Inflammatory macrophage treated with lipopolysaccharide for 1 hour (primary cell): ENCODE results near the gene IL23R.

ENCODE experiments used
- DNase-seq, 2 donors: peaks; one replicate each; pipeline ENCODE4 v3.0.0-alpha.2; 2020 to 2022

IL23R gene

GRCh38 chr1:67256291-67257172 is 90.3 kb downstream of the IL23R start:
- no peak for DNase-seq

- no peak for DNase-seq
Measured at GRCh38 chr1:67257173-67257535, 90.9 kb downstream of the IL23R start.

- no peak for DNase-seq
Measured at GRCh38 chr1:67261680-67262079, 95.4 kb downstream of the IL23R start.

- no peak for DNase-seq
Measured at GRCh38 chr1:67262735-67263134, 96.5 kb downstream of the IL23R start.

GRCh38 chr1:67264152-67264551 is 97.9 kb downstream of the IL23R start:
- no peak for DNase-seq

GRCh38 chr1:67264899-67265298 is 98.6 kb downstream of the IL23R start:
- DNase-seq = no peak

- no peak for DNase-seq
Measured at GRCh38 chr1:67269061-67269460, 102.8 kb downstream of the IL23R start.

- no peak for DNase-seq
Measured at GRCh38 chr1:67270541-67270940, 104.3 kb downstream of the IL23R start.

- DNase-seq = no peak
Measured at GRCh38 chr1:67273591-67273990, 107.3 kb downstream of the IL23R start.

- no peak for DNase-seq
Measured at GRCh38 chr1:67274623-67275325, 108.5 kb downstream of the IL23R start.

GRCh38 chr1:67280696-67281095 is 114.4 kb downstream of the IL23R start:
- no peak for DNase-seq

- no peak for DNase-seq
Measured at GRCh38 chr1:67281244-67281643, 115.0 kb downstream of the IL23R start.

- no peak for DNase-seq
Measured at GRCh38 chr1:67285780-67286488, 119.7 kb downstream of the IL23R start.

- DNase-seq = no peak
Measured at GRCh38 chr1:67290236-67290635, 124.0 kb downstream of the IL23R start.

- DNase-seq = no peak
Measured at GRCh38 chr1:67294836-67295617, 128.8 kb downstream of the IL23R start.

- no peak for DNase-seq
Measured at GRCh38 chr1:67298762-67299161, 132.5 kb downstream of the IL23R start.

GRCh38 chr1:67299296-67299695 is 133.0 kb downstream of the IL23R start:
- no peak for DNase-seq

- DNase-seq = no peak
Measured at GRCh38 chr1:67300561-67300960, 134.3 kb downstream of the IL23R start.

- no peak for DNase-seq
Measured at GRCh38 chr1:67304023-67304422, 137.8 kb downstream of the IL23R start.

- no peak for DNase-seq
Measured at GRCh38 chr1:67306547-67306946, 140.3 kb downstream of the IL23R start.

GRCh38 chr1:67307251-67308060 is 141.2 kb downstream of the IL23R start, which contains the start of gene IL12RB2:
Gene IL12RB2 (plus strand): TSS chr1:67307873. CDS start chr1:67320369, 12,496 bp downstream.
- peak; percentile 14 to 60 for DNase-seq

GRCh38 chr1:67308136-67308535 is 141.9 kb downstream of the IL23R start:
- DNase-seq = no peak
